GM18870 (cell line): Measurements from ENCODE around the gene EXOSC10.
"Not testable (repeated sequence)": the region's sequence is repeated elsewhere in the genome, so short reads cannot be mapped to it uniquely, and the experiment has no call there.

Experiments
- ATAC-seq: cut with Tn5 transposase; IDR thresholded peaks from one replicate; pipeline ENCODE4 v1.9.1; 2021; ENCODE audit warnings: moderate library complexity; ENCODE audit not compliant: unreplicated experiment

The EXOSC10 gene

GRCh38 chr1:11044849-11045427 lies 54.7 kb downstream of the EXOSC10 start:
- no peak for ATAC-seq

GRCh38 chr1:11044086-11044848 lies 55.4 kb downstream of the EXOSC10 start:
- no peak for ATAC-seq

- no peak for ATAC-seq
Measured at GRCh38 chr1:11042995-11043874, 56.4 kb downstream of the EXOSC10 start.

GRCh38 chr1:11042065-11042464 lies 57.6 kb downstream of the EXOSC10 start:
- no peak for ATAC-seq

DNA sequence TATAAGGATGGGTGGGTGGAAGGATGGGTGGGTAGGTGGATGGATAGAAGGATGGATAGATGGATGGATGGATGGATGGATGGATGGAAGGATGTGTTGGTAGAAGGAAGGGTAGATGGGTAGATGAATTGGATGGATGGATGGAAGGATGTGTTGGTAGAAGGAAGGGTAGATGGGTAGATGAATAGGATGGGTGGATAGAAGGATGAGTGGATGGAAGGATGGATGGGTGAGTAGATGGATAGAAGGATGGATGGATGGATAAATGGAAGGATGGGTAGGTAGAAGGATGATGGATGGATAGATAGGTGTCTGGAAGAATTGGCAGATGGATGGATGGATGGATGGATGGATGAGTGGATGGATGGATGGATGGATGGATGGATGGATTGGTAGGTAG lies 58.6 kb downstream of the EXOSC10 start:
- ATAC-seq: no peak

- ATAC-seq: not testable (repeated sequence)
Measured at GRCh38 chr1:11040105-11040429, 59.6 kb downstream of the EXOSC10 start.

DNA sequence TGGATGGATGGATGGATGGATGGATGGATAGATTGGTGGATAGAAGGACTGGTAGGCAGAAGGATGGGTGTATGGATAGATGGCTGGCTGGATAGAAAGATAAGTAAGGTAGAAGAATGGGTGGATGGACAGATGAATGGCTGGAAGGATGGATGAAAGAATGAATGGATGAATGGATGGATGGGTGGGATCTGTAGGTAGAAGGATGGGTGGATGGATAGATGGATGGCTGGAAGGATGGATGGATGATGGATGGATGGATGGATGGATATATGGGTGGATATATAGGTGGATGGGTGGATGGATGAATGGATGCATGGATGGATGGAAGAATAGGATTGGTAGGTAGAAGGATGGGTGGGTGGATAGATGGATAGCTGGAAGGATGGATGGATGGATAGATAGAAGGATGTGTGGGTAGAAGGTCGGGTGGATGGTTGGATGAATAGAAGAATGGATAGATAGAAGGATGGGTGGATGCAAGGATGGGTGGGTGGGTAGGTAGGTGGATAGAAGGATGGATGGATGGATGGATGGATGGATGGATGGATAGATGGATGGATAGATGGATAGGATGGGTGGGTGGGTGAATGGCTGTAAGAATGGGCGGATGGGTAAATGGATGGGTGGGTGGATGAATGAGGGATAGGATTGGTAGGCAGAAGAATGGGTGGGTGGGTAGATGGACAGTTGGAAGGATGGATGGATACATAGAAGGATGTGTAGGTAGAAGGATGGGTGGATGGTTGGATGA lies 60.1 kb downstream of the EXOSC10 start:
- no peak for ATAC-seq

DNA sequence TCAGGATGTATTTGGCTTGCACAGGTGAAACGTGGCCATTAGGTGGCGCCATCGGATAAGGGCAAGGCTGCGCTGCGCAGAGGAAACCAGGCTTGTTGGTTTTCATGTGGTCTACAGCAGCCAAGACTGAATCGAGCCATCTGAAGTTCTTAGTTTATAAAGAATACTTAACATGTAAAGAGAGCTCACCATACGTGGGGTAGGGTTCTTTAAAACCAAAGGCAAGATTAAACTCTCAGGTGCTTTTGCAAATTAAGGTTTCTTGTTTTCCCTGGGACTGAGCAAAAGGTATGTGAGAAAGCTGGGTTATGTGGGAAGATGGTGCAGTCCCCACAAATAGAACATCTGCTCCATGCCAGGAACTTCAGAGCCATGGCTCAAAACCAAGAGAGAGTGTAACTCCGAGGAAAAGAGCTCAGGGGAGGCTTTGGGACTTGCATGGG lies 61.9 kb downstream of the EXOSC10 start:
- ATAC-seq: no peak

GRCh38 chr1:11037019-11037739 lies 62.5 kb downstream of the EXOSC10 start:
- ATAC-seq: not testable (repeated sequence)

DNA sequence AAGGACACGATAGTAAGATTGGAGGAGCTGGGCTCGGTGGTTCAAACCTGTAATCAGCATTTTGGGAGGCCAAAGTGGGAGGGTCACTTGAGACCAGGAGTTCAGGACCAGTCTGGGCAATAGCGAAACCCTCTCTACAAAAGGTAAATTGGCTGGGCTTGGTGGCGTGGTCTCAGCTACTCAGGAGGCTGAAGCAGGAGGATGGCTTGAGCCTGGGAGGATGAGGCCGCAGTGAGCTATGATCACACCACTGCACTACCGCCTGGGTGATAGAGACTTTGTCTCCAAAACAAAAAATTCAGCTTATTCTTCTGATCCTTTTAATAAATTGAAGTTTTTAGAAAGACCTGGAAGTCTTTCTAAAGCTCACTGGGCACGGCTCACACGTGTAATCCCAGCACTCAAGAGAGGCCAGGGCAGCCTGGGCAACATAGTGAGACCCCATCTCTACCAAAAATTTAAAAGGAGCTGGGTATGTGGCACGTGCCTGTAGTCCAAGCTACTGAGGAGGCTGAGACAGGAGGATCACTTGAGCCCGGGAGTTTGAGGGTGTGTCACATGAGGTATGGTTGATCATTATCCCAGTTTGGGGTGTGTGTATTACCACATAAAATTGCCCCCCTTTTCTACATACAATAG lies 67.9 kb downstream of the EXOSC10 start:
- ATAC-seq: no peak

GRCh38 chr1:11030865-11031264 lies 68.8 kb downstream of the EXOSC10 start:
- ATAC-seq: no peak

GRCh38 chr1:11028018-11028417 lies 71.7 kb downstream of the EXOSC10 start:
- no peak for ATAC-seq

DNA sequence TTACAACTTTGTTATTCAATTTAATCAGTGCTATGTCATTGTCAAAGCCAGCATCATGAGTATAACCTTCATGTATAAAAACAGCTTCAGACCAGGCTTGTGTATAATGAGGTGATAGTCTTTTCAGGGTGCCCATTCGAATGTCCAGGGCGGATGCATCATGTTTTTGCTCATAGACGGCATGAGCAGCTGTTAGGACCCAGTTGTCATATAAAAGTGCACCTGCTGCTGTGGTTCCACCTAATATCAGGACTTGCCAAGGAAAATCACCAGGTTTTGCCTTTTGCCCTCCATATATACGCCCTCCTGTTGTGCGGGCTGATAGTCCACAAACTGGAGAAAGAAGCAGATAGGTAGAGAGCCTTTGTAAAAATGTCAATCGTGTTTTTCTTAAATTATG lies 72.4 kb downstream of the EXOSC10 start:
- no peak for ATAC-seq

GRCh38 chr1:11026903-11027302 lies 72.8 kb downstream of the EXOSC10 start:
- ATAC-seq: no peak

DNA sequence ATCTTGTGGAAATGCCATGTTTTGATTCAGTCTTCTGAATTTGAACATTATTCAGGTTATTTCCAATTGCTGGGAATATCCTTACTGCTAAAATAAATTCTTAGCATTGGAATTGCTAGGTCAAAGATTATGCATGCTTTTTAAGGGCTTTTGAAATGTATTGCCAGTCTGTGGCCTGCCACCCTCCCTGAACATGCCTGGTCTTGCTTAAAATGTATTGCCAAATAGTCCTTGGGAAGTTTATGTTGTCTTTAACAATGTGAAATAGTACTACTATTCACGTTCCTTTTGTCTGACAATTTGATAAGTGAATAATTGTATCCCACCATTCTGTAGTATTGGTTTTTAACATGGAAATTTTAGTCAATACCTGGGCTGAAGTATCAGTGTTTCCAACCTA lies 73.6 kb downstream of the EXOSC10 start:
- no peak for ATAC-seq

DNA sequence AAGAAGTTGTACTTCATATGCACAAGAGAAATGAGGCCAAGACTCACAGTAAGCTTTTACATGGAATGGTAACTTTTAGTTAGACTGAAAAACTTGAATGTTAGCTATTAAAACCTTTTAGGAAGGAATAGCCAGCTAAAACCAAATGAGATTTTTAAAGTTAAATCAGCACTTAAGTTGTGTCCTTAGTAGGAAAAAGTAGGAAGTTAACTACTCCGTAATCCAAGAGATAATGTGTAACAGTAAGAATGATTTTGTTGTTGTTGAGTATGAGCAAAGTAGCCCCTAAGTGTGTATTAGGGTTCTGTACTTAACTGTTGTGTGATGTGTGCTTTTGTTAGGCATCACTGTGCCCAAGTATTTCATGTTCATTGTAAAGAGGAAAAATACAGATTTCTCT lies 74.1 kb downstream of the EXOSC10 start:
- no peak for ATAC-seq

GRCh38 chr1:11024874-11025203 lies 74.8 kb downstream of the EXOSC10 start:
- no peak for ATAC-seq

DNA sequence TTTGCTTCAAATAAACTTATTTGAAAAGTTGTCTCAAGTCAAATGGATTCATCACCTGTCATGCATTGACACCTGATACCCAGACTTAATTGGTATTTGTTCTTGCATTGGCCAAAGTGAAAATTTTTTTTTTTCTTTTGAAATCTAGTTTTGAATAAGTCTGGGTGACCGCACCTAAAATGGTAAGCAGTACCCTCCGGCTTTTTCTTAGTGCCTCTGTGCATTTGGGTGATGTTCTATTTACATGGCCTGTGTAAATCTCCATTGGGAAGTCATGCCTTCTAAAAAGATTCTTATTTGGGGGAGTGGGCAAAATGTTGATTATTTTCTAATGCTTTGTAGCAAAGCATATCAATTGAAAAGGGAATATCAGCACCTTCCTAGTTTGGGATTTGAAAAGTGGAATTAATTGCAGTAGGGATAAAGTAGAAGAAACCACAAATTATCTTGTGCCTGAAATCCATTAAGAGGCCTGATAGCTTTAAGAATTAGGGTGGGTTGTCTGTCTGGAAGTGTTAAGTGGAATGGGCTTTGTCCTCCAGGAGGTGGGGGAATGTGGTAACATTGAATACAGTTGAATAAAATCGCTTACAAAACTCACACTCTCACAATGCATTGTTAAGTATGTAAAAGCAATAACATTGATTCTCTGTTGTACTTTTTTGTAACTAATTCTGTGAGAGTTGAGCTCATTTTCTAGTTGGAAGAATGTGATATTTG lies 75.4 kb downstream of the EXOSC10 start:
- ATAC-seq: no peak

DNA sequence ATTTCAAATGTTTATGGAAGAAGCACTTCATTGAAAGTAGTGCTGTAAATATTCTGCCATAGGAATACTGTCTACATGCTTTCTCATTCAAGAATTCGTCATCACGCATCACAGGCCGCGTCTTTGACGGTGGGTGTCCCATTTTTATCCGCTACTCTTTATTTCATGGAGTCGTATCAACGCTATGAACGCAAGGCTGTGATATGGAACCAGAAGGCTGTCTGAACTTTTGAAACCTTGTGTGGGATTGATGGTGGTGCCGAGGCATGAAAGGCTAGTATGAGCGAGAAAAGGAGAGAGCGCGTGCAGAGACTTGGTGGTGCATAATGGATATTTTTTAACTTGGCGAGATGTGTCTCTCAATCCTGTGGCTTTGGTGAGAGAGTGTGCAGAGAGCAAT lies 76.5 kb downstream of the EXOSC10 start:
- no peak for ATAC-seq

- ATAC-seq: no peak
Measured at GRCh38 chr1:11019971-11020370, 79.7 kb downstream of the EXOSC10 start.
